Measurements from ENCODE around the gene BTBD9.
"Not testable (repeated sequence)": the region's sequence is repeated elsewhere in the genome, so short reads cannot be mapped to it uniquely, and the experiment has no call there.

Gene BTBD9

GRCh38 chr6:38370653-38371601 lies 268.8 kb downstream of the BTBD9 start:
- no peak for DNase-seq

GRCh38 chr6:38367231-38367630 lies 272.5 kb downstream of the BTBD9 start:
- DNase-seq, result no peak

GRCh38 chr6:38366234-38366633 lies 273.5 kb downstream of the BTBD9 start:
- DNase-seq, result no peak

- DNase-seq, result no peak
Observed at GRCh38 chr6:38364775-38365174, 275.0 kb downstream of the BTBD9 start.

- DNase-seq, result no peak
Observed at GRCh38 chr6:38364127-38364526, 275.6 kb downstream of the BTBD9 start.

- DNase-seq, result no peak
Observed at GRCh38 chr6:38355519-38355918, 284.2 kb downstream of the BTBD9 start.

- DNase-seq, result no peak
Observed at GRCh38 chr6:38354905-38355304, 284.8 kb downstream of the BTBD9 start.

- no peak for DNase-seq
Observed at GRCh38 chr6:38354037-38354381, 285.7 kb downstream of the BTBD9 start.

GRCh38 chr6:38353310-38354036 lies 286.3 kb downstream of the BTBD9 start:
- no peak for DNase-seq

- no peak for DNase-seq
Observed at GRCh38 chr6:38352636-38353035, 287.1 kb downstream of the BTBD9 start.

GRCh38 chr6:38350942-38351341 lies 288.8 kb downstream of the BTBD9 start:
- DNase-seq, result no peak

- no peak for DNase-seq
Observed at GRCh38 chr6:38350220-38350619, 289.5 kb downstream of the BTBD9 start.

- no peak for DNase-seq
Observed at GRCh38 chr6:38349795-38350194, 289.9 kb downstream of the BTBD9 start.

- no peak for DNase-seq
Observed at GRCh38 chr6:38349221-38349620, 290.5 kb downstream of the BTBD9 start.

- no peak for DNase-seq
Observed at GRCh38 chr6:38348371-38348770, 291.4 kb downstream of the BTBD9 start.

- not testable (repeated sequence) for DNase-seq
Observed at GRCh38 chr6:38347829-38348228, 291.9 kb downstream of the BTBD9 start.

GRCh38 chr6:38346291-38347079 lies 293.2 kb downstream of the BTBD9 start:
- DNase-seq, result no peak

- DNase-seq, result no peak
Observed at GRCh38 chr6:38345586-38345985, 294.1 kb downstream of the BTBD9 start.

- DNase-seq, result no peak
Observed at GRCh38 chr6:38341496-38341895, 298.2 kb downstream of the BTBD9 start.

- DNase-seq, result no peak
Observed at GRCh38 chr6:38339914-38340313, 299.8 kb downstream of the BTBD9 start.

- no peak for DNase-seq
Observed at GRCh38 chr6:38337819-38338465, 301.8 kb downstream of the BTBD9 start.

GRCh38 chr6:38336922-38337321 lies 302.8 kb downstream of the BTBD9 start:
- no peak for DNase-seq

- no peak for DNase-seq
Observed at GRCh38 chr6:38326837-38327236, 312.9 kb downstream of the BTBD9 start.
